BLaER1 treated with 17β-estradiol and CSF1 and Interleukin-3, amounts not matched to agents 10 nM and 100 nM (cell line): Measurements from ENCODE around the gene PTPN23.
A peak's percentile ranks its signal among the peaks of the same experiment; 100 is the strongest.

Experiments used
- H3K27ac ChIP-seq, 11 experiments: shearing (Covaris generic); formaldehyde crosslinking; 2 replicates each; pipeline ENCODE4 v1.8.1; 2022
- H3K27me3 ChIP-seq, 11 experiments: shearing (Covaris generic); formaldehyde crosslinking; 2 replicates each; pipeline ENCODE4 v1.8.1; 2022
- H3K36me3 ChIP-seq, 11 experiments: shearing (Covaris generic); formaldehyde crosslinking; 2 replicates each; pipeline ENCODE4 v1.8.1; 2022
- H3K4me1 ChIP-seq, 10 experiments: shearing (Covaris generic); formaldehyde crosslinking; 2 replicates each; pipeline ENCODE4 v1.8.1; 2022
- H3K4me2 ChIP-seq, 11 experiments: shearing (Covaris generic); formaldehyde crosslinking; 2 replicates each; pipeline ENCODE4 v1.8.1; 2022
- H3K4me3 ChIP-seq, 10 experiments: shearing (Covaris generic); formaldehyde crosslinking; 2 replicates each; pipeline ENCODE4 v1.8.1; 2022
- H3K9ac ChIP-seq, 11 experiments: shearing (Covaris generic); formaldehyde crosslinking; 2 replicates each; pipeline ENCODE4 v1.8.1; 2022
- H3K9me3 ChIP-seq, 11 experiments: shearing (Covaris generic); formaldehyde crosslinking; replicated peaks in 1 of 11; 2 replicates each; pipeline ENCODE4 v1.8.1; 2022
- H4K20me1 ChIP-seq, 11 experiments: shearing (Covaris generic); formaldehyde crosslinking; 2 replicates each; pipeline ENCODE4 v1.8.1; 2022
- Cebpa-rat ChIP-seq, 11 experiments: shearing (Covaris generic); IDR thresholded peaks; 2 replicates each; pipeline ENCODE4 v1.8.1; 2022

PTPN23 gene

DNA sequence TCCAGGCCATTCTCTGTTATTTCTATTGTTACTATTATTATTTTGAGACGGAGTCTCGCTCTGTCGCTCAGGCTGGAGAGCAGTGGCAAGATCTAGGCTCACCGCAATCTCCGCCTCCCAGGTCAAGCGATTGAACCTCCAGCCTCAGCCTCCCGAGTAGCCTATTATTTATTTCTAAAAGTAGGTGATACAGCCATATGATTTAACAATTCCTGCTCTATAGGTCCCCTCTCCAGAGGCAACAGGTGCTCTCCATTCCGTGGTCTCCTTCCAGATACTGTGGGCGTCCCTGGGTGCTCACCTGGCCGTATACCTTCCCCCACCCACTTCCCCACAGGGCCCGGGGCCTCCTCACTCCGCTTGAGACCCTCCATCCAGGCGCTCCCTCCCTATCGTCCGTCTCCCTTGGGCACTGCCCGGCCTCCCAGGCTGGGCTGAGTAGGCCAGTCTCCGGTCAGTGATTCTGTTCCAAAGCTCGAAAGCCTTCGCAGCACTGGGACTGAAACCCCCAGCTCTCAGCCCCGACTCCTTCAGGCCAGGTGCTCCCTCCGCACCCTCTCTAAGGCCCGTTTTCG, 708 bp upstream of the PTPN23 start:
- Histone ChIP-seq H3K36me3 (peaks cover 0 to 21% (median 13%) of the 10 kb centered on the region in 11 experiments; a peak in 14 of 22 replicates), H3K9me3 (no peaks in the 10 kb centered on the region), H3K9ac (peak overlapping the region; percentile 84 to 97 (median 90)), H3K4me2 (peak overlapping the region; percentile 87 to 99 (median 93)), H3K27ac (peak overlapping the region; percentile 85 to 98 (median 91)), H3K27me3 (no peaks in the 10 kb centered on the region), H3K4me1 (peaks cover 35 to 63% (median 45%) of the 10 kb centered on the region in 10 experiments), H3K4me3 (peak overlapping the region; percentile 77 to 94 (median 84)), H4K20me1 (peaks cover 28 to 41% (median 37%) of the 10 kb centered on the region in 11 experiments; a peak in 20 of 22 replicates)
- TF ChIP-seq Cebpa-rat (IDR thresholded peaks at IDR 0.05): no peak

DNA sequence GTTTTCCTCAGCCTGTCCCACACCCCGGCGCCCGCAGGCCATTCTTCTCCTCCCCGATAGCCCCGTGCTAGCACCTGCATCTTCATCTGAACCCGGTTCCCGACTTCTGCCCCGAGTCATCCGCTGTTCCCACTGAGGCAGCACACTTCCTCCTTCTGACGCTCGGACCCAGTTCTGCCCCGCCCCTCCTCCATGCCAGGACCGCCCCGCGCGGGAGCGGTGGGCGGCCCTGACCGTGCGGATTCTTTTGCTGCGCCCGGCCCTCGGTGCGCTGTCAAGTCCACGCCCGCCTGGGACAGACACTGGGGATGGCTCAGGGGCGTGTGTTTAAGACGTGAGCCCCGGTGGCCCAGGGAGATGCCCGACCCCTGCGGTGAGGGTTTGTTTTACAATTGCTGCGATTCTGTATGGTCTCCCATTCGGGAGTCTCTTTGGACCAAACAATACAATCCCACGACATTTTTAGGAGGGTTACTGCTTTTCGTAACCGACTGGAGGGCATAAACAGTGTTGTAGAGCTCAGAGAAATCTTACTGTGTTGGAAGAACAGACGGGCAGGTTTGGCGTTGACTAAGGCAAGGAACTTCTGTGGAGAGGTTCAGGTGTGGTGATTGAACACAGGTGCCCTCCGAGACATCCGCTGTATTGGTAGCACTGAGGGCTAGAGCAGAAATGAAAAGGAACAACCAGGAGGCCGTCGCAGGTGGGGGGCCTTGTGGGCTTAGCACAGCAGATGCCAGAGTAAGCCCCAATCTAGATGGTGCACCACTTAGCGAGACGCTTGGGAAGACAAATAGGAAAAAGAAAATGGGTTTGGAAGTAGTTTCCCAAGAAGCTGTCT, 716 bp downstream of the PTPN23 start:
- Histone ChIP-seq H4K20me1 (peaks cover 42 to 55% (median 52%) of the 10 kb centered on the region in 11 experiments; a peak in 20 of 22 replicates), H3K9me3 (no peaks in the 10 kb centered on the region), H3K27me3 (no peaks in the 10 kb centered on the region), H3K9ac (peak overlapping the region; percentile 84 to 97 (median 90)), H3K4me3 (peak overlapping the region; percentile 77 to 94 (median 84)), H3K36me3 (peaks cover under 1 to 35% (median 24%) of the 10 kb centered on the region in 11 experiments; a peak in 21 of 22 replicates), H3K27ac (peak overlapping the region; percentile 85 to 98 (median 91)), H3K4me2 (peak overlapping the region; percentile 89 to 99 (median 94)), H3K4me1 (peaks cover 35 to 69% (median 45%) of the 10 kb centered on the region in 10 experiments)
- TF ChIP-seq Cebpa-rat (IDR thresholded peaks at IDR 0.05): no peak

DNA sequence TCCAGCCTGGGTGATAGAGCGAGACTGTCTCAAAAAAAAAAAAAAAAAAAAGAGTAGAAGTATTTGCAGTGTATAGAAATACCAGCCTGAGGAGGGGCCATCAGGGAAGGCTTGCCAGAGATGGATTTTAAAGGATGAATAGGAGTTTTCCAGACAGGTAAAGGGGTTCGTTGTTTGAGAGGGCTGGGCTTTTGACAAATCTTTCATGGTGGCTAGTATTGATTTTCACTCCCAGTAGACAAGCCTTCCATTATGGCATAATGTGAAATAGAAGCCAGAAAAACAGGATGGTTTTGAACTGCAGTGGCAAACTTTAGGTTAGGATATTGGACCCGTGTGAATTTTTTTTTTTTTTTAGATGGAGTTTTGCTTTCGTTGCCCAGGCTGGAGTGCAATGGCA, 3.6 kb downstream of the PTPN23 start:
- peaks cover 21 to 41% (median 33%) of the 10 kb centered on the region in 10 experiments for H3K4me1 ChIP-seq
- TF ChIP-seq Cebpa-rat (IDR thresholded peaks at IDR 0.05): no peak
- peaks cover 28 to 64% (median 51%) of the 10 kb centered on the region in 11 experiments for H3K36me3 ChIP-seq
- peaks cover 52 to 84% (median 80%) of the 10 kb centered on the region in 11 experiments for H4K20me1 ChIP-seq
- no peak overlapping the region for H3K27ac ChIP-seq
- H3K4me3 ChIP-seq: no peak overlapping the region
- H3K9me3 ChIP-seq: no peaks in the 10 kb centered on the region
- H3K27me3 ChIP-seq: no peaks in the 10 kb centered on the region
- no peak overlapping the region for H3K9ac ChIP-seq
- no peak overlapping the region for H3K4me2 ChIP-seq

DNA sequence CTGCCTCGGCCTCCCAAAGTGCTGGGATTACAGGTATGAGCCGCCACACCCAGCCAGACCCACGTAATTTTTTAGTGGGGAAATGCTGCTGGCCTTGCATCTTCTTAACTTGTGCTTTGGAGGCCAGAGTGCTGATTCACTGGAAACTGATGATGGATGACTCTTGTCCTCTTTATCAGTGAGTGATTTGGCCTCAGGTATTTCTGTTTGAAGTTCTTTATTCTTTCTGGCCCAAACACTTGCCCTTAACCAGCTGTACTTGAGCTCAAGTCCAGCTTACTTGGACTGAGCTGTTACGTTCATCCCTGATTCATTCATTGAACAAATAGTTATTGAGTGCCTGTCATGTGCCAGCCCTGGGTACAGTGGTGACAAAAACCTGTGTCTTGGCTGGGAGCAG, 4.2 kb downstream of the PTPN23 start:
- Histone ChIP-seq H3K27ac (no peak overlapping the region), H3K9ac (no peak overlapping the region), H3K9me3 (no peaks in the 10 kb centered on the region), H3K36me3 (peaks cover 28 to 65% (median 51%) of the 10 kb centered on the region in 11 experiments), H3K27me3 (no peaks in the 10 kb centered on the region), H3K4me3 (no peak overlapping the region), H3K4me2 (no peak overlapping the region), H3K4me1 (peaks cover 15 to 36% (median 31%) of the 10 kb centered on the region in 10 experiments), H4K20me1 (peaks cover 54 to 90% (median 86%) of the 10 kb centered on the region in 11 experiments)
- no peak for TF ChIP-seq Cebpa-rat (IDR thresholded peaks at IDR 0.05)

DNA sequence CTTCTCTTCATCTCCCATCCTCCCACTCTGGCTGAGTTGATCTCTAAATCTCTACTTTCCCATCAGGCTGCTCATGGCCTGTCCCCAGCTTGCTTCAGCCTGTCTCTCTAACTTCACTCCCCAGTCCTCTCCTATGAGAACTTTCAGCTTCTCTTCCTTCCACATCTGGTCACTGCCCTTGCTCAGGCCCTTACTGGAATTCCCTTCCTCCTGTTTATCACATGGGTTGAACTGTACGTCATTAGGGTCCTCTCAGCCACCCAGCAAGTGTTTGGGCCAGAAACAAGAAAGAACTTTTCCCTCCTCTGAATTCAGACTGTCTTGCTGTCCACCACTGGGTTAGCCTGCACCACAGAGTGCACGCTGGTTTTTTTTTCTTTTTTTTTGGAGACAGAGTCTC, 5.0 kb downstream of the PTPN23 start:
- Histone ChIP-seq H3K4me2 (peak overlapping the region in 1 of 11 experiments; percentile 5; a peak in 1 of 22 replicates), H3K9ac (no peak overlapping the region), H3K4me1 (peaks cover 15 to 36% (median 28%) of the 10 kb centered on the region in 10 experiments), H3K27me3 (no peaks in the 10 kb centered on the region), H3K36me3 (peaks cover 28 to 73% (median 54%) of the 10 kb centered on the region in 11 experiments), H4K20me1 (peaks cover 56 to 98% (median 94%) of the 10 kb centered on the region in 11 experiments), H3K9me3 (no peaks in the 10 kb centered on the region), H3K27ac (no peak overlapping the region), H3K4me3 (no peak overlapping the region)
- TF ChIP-seq Cebpa-rat (IDR thresholded peaks at IDR 0.05): no peak

DNA sequence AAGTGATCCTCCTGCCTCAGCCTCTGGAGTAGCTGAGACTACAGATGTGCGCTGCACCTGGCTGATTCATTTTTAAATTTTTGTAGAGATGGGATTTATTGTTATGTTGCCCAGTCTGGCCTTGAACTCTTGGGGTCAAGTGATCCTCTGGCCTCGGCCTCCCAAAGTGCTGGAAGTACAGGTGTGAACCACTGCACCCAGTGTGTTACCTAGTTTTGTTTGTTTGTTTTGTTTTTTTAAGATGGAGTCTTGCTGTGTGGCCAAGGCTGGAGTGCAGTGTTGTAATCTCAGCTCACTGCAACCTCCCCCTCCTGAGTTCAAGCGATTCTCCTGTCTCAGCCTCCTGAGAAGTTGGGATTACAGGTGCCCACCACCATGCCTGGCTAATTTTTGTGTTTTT, 12.1 kb downstream of the PTPN23 start:
- Histone ChIP-seq H3K4me1 (peaks cover 8 to 20% (median 10%) of the 10 kb centered on the region in 10 experiments; a peak in 13 of 20 replicates), H3K27me3 (no peaks in the 10 kb centered on the region), H3K9me3 (no peaks in the 10 kb centered on the region), H3K27ac (no peak overlapping the region), H3K36me3 (peaks cover 42 to 90% (median 65%) of the 10 kb centered on the region in 11 experiments), H3K4me3 (no peak overlapping the region), H3K4me2 (no peak overlapping the region), H3K9ac (no peak overlapping the region), H4K20me1 (peaks cover 51 to 100% (median 98%) of the 10 kb centered on the region in 11 experiments)
- no peak for TF ChIP-seq Cebpa-rat (IDR thresholded peaks at IDR 0.05)

DNA sequence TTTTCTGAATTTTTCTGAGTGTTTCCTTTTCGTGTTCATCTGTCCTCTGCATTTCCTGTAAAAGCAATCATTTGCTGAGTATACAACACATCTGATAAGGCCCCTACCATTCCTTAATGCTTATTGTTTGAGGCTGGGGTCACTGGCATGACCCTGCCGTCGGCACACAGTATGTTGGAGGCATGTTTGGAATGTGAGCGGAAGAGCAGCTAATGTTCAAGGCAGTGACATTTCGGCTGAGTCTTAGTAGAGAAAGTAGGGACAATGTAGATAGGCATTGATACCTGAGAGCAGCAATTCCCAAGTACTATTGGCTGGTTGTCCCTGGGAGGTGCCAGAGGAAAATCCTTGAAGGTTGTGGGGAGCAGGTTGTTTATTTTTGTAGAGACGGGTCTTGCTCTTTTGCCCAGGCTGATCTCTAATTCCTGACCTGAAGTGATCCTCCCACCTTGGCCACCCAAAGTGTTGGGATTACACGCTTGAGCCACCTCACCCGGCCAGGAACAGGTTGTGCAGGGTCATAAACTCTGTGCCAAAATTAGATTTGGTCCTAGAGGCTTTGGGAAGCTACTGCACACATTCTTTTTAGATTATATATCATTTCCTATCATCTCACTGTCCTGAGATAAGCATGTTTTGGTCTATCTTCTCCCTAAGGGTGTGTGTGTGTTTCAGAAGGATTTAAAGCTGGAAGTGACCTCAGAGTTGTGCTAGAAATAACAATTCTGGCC, 13.5 kb downstream of the PTPN23 start:
- H3K4me3 ChIP-seq: no peak overlapping the region
- H3K9me3 ChIP-seq: no peaks in the 10 kb centered on the region
- peaks cover 8 to 26% (median 15%) of the 10 kb centered on the region in 10 experiments; a peak in 19 of 20 replicates for H3K4me1 ChIP-seq
- H3K27ac ChIP-seq: no peak overlapping the region
- H4K20me1 ChIP-seq: peaks cover 58 to 100% (median 98%) of the 10 kb centered on the region in 11 experiments
- 0 out of 22 replicates have a peak overlapping the region, but pooled peaks of 1 of the 11 experiments have one; percentile 6 for H3K4me2 ChIP-seq
- no peaks in the 10 kb centered on the region for H3K27me3 ChIP-seq
- peaks cover 40 to 90% (median 66%) of the 10 kb centered on the region in 11 experiments for H3K36me3 ChIP-seq
- no peak for TF ChIP-seq Cebpa-rat (IDR thresholded peaks at IDR 0.05)
- 0 out of 22 replicates have a peak overlapping the region, but pooled peaks of 1 of the 11 experiments have one; percentile 20 for H3K9ac ChIP-seq

DNA sequence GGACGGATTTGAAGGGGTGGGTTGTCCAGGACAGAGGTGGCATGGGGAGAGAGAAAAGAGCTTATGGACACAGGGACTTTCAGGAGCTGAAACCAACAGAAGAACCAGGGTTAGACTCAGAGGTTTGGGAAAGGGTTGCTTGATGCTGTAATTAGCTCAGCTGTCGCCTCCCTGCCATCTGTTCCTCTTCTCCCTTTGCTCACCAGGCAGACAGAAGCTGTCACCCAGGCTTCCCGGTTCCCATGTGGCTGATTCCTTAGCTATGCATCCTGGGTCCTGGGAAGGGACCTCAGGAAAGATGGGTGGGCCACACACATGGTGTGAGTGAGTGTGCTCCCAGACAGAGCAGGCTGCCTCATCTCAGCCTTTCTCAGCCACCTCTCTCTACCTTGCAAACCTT, 14.1 kb downstream of the PTPN23 start:
- no peak overlapping the region for H3K4me2 ChIP-seq
- TF ChIP-seq Cebpa-rat (IDR thresholded peaks at IDR 0.05): no peak
- peaks cover 10 to 32% (median 20%) of the 10 kb centered on the region in 10 experiments; a peak in 19 of 20 replicates for H3K4me1 ChIP-seq
- 0 out of 22 replicates have a peak overlapping the region, but pooled peaks of 1 of the 11 experiments have one; percentile 20 for H3K9ac ChIP-seq
- peaks cover 46 to 93% (median 70%) of the 10 kb centered on the region in 11 experiments for H3K36me3 ChIP-seq
- H4K20me1 ChIP-seq: peaks cover 63 to 100% (median 98%) of the 10 kb centered on the region in 11 experiments
- no peak overlapping the region for H3K4me3 ChIP-seq
- no peaks in the 10 kb centered on the region for H3K27me3 ChIP-seq
- no peaks in the 10 kb centered on the region for H3K9me3 ChIP-seq
- no peak overlapping the region for H3K27ac ChIP-seq
